PC-9 (cell line): ENCODE results near the gene KLHDC4.

Source experiments
- EZH2 ChIP-seq: fragments of 200-600 bp; sonication (generic); IDR thresholded peaks from 2 replicates; pipeline ENCODE4 v1.8.0; 2017; ENCODE audit warnings: antibody characterized with exemption, low read depth
- TF ChIP-seq, protein P1 (sequence below): fragments of 200-600 bp; sonication (generic); conservative IDR thresholded peaks from 2 replicates; pipeline ENCODE4 v1.6.1; 2017; ENCODE audit warnings: mixed run types, antibody characterized with exemption, mild to moderate bottlenecking, moderate library complexity

DNA sequence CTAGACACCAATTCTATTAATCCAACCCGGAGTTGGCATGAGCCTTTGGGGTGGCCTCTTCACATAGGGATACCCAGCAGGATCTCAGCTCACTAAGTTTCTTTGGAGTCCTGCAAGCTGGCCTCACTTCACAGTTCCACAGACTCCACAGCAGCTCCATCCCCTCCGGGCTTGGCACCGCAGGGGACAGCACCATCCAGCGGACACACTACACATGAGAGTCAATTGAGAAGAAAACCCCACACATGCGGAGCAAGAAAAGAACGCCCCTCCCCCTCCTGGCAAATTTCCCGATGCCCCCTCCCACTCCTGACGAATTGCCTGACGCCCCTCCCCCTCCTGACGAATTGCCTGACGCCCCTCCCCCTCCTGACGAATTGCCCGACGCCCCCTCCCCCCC, 31.1 kb downstream of the KLHDC4 start:
- TF ChIP-seq, protein P1, sequence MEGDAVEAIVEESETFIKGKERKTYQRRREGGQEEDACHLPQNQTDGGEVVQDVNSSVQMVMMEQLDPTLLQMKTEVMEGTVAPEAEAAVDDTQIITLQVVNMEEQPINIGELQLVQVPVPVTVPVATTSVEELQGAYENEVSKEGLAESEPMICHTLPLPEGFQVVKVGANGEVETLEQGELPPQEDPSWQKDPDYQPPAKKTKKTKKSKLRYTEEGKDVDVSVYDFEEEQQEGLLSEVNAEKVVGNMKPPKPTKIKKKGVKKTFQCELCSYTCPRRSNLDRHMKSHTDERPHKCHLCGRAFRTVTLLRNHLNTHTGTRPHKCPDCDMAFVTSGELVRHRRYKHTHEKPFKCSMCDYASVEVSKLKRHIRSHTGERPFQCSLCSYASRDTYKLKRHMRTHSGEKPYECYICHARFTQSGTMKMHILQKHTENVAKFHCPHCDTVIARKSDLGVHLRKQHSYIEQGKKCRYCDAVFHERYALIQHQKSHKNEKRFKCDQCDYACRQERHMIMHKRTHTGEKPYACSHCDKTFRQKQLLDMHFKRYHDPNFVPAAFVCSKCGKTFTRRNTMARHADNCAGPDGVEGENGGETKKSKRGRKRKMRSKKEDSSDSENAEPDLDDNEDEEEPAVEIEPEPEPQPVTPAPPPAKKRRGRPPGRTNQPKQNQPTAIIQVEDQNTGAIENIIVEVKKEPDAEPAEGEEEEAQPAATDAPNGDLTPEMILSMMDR: no peak
- no peak for TF ChIP-seq EZH2
